Activated CD4-positive, alpha-beta T cell treated with anti-CD3 and anti-CD28 coated beads for 4 hours (primary cell): ENCODE results near the gene BAAT.
A peak's percentile ranks its signal among the peaks of the same experiment; 100 is the strongest.

Experiments used
- DNase-seq, 2 donors: peaks; one replicate each; pipeline ENCODE4 v3.0.0-alpha.2; 2020

Gene BAAT

DNA sequence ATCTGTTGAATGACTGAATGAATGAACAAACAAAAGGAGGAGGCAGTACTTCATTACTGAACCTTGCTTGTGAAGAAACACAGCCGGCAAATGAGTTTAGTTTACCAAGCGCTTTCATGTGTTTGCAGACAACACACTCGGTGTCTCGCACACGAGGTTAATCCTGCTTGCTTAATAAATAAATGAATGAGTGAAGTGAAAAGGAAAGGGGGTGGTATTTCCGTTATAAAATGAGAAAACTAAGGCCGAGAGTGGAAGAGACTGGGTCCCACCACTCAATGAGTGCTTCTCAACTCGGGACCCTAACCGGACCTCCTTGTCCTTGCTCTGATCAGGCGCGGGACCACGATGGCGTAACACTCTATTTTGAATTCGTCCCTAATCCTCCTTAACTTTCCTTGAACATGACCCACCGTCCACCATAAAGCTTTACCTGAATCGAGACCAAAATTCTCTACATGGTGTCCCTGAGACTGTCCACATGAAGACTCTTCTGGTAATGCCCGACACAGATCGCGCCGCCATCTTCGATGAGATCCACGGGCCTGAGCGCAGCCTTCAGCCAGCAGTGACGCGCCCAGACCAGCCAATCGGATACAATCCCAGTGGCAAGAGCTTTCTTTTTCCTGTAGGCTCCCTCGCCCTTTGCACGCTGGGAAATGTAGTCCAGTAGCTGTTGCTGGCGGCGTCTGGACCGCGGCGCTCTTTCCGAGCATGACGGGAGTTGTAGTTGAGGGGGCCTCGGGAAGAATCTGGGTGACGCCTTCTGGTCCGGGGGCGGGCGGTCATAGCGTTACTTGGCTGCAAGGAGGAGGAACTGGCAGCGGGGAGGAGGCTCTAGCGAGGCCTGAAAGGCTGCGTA, 13.5 kb upstream of the BAAT start, which contains the start of the genes MRPL50 and ZNF189:
MRPL50 (minus strand) TSS at position 551 of the 862 bp plus-strand sequence; CDS start at position 525, 26 bp downstream.
ZNF189 (plus strand) TSS at position 784 of the 862 bp plus-strand sequence. CDS start 306 bp downstream, outside the sequence.
- peak; percentile 94 to 97 for DNase-seq

DNA sequence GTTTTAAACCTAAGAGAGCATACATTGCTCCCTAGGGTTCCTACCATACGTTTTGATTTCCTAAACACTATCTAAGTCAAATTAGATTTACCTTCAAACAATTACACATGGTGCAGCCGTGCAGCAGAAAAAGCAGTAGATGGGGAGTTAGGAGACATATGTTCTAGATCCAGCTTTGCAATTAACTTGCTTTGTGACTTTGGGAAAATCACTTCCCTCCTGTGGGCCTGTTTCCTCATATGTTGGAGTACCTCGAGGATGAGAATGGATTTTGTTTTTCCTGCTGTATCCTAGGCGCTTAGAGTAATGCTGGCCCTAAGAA, 12.9 kb upstream of the BAAT start:
- DNase-seq, result no peak

DNA sequence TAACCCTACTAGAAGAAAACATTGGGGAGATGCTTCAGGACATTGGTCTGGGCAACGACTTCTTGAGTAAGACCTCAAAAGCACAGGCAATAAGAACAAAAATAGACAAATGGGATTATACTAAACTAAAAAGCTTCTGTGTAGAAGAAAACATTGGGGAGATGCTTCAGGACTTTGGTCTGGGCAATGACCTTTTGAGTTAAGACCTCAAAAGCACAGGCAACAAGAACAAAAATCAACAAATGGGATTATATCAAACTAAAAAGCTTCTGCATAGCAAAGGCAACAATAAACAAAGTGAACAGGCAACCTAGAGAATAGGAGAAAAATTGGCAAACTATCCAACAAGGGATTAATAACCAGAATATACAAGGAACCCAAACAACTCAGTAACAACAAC, 9.9 kb upstream of the BAAT start:
- no peak for DNase-seq

DNA sequence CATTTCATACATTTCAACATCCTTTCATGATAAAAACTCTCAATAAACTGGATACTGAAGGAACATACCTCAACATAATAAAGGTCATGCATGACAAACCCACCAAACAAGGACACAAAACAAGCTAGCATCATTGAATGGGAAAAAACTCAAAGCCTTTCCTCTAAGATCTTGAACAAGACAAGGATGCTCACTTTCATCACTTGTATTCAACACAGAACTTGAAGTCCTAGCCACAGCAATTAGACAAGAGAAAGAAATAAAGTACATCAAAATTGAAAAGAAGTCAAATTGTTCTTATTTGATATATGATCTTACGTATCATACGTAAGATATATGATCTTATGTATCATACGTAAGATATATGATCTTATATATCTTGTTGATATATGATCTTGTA, 8.3 kb upstream of the BAAT start:
- DNase-seq, result no peak

DNA sequence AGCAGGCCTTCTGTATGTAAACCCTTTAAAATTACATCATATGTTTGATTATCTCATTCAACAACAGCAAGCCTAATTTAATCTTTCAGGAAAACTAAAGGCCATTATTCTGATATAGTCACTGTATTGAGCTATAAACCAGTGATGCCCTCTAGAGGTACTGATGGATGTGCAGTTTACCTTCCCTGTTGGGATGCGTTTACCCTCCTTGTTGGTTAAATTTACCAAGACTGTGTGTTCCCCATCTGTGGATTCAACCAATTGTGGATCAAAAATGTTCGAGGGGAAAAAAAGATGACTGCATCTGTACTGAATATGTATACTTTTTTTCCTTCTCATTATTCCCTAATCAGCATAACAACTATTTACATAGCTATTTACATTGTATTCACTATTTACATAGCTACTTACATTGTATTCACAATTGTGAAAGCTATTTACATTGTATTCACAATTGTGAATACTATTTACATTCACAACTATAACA, 3.7 kb upstream of the BAAT start:
- no peak for DNase-seq

DNA sequence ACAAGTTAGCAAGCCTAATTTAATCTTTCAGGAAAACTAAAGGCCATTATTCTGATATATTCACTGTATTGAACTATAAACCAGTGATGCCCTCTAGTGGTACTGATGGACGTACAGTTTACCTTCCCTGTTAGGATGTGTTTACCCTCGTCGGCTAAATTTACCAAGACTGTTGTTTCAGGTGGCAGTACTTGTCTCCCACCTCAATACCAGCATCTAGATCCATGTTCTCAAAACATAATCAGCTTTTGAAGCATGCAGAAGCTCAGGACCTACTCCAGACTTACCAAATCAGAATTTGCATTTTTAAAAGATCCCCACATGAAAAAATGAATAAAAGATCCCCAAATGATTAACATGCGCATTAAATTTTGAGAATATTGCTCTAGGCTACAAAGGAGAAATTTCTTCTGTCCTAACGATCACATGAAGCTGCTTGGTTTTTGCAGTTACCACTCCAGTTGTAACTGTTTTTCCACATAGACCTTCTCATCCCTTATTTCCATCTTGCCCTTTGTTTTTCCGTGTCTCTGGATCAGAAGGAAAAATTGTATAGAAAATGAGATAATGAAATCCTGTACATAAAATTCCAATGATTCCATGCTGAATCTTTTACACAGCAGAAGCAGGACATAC, 3.2 kb upstream of the BAAT start:
- DNase-seq, result peak in 1 of 2 donors; percentile 9

DNA sequence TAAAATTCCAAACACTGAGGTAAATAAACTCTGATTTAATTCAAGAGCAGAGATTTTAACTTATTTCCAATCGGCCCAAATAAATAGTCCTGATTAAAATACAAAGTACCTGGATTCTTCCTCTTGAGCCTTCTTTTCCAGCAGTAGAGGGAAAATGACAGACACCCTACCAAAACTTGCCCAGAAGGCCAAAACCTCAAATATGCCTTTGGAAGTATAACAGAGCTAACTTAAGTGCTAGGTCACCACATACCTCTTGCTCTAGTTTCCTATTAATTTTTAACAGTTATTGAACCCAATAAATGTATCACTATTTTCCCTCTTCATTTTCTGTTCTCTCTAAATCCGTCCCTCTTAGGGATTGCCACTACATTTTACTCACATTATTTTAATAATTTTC, 1.4 kb downstream of the BAAT start:
- DNase-seq, result no peak

DNA sequence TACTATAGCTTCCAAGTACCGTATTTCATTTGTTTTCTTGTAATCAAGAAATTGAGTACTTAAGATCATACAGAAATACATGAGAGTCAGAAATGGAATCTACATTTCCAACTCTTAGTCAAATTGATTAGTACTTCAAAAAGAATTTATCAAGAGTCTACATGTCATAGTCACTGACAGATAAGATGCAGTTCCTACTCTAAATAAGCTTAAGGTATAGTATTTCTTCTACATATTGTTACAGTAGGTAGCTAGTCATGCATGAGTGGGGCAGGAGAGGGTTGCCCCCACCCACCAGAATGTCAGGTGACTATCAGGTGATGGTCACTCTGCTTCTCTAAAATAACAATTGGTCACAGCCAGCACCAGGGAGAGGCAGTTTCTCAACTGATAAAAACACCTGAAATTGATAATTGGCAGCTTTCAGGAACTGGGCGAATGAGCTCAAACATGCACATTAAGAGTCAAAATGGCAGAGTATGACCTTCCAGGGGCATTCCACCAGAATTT, 2.9 kb downstream of the BAAT start:
- DNase-seq, result no peak

DNA sequence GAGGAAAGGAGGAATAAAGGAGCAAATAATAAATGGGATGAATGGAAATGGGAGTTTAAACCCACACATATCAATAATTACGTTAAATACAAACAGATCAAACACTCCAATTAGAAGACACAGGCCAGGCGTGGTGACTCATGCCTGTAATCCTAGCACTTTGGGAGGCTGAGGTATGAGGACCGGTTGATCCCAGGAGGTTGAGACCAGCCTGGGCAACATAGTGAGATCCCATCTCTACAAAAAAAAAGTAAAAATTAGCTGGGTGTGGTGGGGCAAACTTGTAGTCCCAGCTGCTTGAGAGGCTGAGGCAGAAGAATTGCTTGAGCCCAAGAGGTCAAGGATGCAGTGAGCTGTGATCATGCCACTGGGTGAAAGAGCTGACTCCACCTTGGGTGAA, 3.7 kb downstream of the BAAT start:
- DNase-seq, result no peak

DNA sequence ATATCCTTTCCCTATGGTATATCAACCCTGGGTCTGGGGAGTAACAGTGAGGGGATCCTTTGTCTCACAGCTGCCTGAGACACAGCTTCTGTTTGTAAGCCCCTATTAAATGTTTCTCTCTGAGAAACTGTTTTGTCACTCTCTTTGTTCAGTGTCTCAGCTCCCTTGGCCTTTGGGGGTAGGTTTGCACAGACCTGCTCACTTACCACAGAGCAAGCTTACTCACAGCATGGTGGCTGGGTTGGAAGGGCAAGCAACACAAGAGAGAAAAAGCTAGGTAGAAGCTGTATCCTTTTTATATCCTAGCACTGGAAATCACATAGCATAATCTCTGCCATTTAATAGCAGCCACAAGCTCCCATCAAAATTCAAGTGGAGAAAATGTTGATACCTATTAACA, 4.5 kb downstream of the BAAT start:
- DNase-seq, result no peak

DNA sequence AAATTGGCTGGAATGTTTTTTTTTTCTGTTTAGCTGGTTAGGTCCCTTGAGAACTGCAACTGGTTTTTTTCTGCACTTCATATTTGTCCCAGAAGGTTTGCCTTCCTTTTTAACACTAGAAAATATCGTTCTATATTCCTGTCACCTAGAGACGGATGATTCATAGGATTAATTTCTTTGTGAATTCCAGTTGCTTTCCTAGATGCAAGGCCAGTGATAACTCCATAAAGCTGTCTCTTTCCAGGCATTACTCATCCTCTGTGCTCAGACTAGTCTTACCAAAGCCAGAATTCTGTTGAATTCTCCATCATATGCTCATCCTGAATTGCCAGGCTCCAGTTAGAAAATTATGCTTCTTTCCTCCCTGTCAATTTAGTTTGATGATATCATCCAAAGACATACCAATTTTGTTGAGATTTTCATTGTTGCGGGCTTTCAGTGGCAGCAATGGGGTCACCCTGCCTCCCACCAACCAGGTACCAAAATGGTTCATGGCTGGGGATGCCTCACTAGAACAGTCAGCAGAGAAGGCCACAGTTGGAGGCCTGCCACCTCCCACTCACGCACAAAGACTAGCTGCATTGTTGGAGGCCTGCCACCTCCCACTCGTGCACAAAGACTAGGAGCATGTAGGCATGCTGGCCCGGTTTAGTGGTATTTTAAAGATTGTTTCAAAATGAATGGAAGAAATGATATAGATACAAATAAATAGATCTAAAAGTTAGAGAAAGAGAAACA, 8.5 kb downstream of the BAAT start:
- DNase-seq, result no peak

DNA sequence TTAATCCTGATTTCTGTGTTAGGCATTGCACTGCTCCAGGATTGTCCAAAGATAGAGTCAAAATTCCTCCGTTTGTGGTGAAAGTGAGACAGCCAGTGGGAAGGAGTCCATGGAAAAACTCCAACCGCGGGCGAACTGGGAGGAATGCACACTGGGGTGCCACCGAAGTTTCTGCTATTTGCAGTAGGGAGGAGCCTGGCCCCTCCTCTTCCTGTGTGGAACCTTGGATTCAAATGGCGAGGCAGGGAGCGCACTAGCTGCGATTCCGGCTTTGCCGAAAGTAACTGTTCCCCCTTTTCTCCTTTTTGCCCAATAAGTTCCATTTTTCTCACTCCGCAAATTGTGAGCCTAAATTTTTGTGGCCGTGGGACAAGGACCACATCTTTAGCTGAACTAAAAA, 9.3 kb downstream of the BAAT start:
- DNase-seq, result no peak

DNA sequence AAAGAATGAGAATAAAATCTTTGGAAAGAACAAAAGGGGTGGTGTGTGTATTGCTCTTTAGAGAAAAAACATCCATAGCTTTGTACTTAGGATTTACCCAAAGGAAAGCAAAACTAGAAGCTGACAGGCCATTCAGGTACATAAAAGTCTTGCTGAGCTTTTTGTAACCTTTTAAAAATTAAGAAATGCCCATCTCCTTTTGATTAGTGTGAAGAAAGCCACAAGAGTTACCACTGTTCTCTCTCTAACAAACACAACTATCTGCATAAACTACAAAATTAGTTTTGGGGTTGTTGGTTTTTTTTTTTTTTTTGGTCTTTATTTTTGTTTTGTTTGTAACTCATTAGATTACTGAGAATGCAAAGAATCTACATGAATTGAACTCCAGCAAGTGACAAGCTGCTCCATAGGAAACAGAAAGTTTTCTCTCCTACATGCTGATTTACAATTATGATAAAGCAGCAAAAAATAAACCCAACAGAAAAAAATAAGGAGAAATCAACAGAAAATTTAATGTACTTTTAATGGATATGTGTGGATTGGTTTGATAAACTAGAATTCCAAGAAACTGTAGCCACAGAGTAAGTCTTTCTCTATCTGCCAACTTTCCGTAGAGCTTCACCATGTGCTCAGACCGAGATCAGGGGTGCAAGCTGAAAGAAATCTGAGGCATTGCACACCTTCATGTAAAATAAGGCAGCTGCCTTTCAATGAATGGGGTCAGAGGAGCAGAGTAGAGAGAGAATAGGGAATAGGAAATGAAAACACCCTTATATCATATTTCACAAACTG, 12.3 kb downstream of the BAAT start:
- no peak for DNase-seq

DNA sequence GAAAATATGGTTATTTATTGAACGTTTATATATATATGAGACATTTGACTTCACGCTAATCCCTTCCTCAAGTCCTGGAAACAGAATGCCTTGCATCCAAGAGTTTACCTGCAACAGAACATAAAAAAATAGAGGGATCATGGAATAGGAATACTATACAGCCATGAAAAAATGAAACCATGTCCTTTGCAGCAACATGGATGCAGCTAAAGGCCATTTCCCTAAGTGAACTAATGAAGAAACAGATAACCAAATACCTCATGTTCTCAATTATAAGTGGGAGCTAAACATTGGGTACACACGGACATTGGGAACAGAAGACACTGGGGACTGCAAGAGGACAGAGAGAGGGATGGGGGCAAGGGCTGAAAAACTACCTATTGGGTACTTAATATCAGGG, 13.0 kb downstream of the BAAT start:
- no peak for DNase-seq

DNA sequence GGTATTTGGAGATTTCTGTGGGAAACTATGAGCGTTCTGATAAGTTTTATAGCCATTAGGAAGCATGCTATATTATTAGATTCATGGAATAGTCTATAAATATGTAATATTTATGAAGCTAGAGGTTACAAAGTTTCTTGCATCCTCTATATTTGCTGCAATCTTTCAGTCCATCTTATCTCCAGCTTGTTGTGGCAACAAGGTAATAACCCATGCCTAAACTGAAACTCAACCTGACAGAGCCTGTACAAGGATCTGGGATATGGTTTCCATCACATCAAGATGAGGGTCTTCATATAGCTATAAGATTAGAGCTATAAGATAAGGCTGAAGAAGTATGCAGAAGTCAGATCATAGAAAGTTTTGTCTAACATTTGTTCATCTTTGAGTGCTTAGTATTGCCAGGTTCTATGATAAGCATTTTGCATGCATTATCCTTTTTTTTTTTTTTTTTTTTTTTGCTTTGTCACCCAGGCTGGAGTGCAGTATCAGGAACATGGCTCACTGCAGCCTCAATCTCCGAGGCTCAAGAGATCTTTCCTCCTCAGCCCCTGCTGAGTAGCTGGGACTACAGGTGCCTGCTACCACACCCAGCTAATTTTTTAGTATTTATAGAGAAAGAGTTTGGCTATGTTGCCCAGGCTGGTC, 14.8 kb downstream of the BAAT start:
- no peak for DNase-seq

DNA sequence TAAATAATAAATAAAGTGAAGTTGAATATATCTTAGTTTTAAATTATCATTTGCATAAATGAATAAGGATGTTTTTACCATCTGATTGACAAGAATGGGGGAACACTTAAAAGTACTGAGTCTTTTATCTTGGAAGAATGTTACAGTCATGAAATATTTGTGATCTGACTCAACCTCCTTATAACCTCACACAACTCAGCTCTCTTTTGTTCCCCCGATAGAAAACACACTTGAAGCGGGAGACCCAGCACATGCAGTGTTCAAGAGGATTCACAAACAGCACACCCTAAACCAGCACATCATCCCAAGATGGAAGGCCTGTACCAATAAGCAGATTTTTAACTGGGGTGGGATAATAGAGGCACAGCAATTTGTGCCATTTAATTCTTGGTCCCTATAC, 15.5 kb downstream of the BAAT start:
- DNase-seq, result no peak

DNA sequence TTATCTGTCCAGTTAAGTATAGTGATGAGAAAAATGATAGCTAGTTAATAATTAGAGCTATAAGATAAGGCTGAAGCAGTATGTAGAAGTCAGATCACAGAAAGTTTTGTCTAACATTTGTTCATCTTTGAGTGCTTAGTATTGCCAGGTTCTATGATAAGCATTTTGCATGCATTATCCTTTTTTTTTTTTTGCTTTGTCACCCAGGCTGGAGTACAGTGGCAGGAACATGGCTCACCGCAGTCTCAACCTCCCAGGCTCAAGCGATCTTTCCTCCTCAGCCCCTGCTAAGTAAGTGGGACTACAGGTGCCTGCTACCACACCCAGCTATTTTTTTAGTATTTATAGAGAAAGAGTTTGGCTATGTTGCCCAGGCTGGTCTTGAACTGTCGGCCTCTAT, 17.5 kb downstream of the BAAT start:
- DNase-seq, result no peak

DNA sequence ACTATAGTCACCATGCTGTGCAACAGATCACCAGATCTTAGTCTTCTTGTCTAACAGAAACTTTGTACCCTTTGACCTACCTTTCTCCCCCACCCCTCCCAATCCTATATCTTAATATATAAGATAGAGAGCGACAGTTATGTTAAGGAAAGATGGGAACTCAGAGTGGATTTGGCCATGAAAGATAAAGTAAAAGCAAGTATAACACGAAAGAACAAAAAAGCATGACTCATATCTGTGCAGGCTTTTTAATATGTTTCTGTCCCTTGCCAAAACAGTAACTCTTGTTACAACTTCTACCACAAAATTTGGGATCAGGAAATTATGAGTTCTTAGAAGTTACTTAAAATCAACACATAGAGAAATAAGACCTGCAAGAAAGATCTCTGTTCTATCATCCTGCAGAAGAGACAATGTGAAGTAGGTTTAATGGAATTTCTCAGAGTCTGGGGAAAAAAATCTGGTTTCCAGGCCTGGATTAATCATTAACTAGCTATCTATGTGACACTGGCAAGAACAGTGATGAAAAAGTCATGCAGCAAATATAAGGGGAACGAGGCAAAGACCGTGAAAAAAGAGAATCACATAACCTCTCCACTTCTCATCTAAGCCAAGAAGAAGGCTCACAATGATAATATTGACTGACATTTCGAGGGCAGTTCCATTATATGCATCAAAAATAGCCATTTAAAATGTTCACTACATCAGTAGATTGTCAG, 18.6 kb downstream of the BAAT start:
- DNase-seq, result no peak

DNA sequence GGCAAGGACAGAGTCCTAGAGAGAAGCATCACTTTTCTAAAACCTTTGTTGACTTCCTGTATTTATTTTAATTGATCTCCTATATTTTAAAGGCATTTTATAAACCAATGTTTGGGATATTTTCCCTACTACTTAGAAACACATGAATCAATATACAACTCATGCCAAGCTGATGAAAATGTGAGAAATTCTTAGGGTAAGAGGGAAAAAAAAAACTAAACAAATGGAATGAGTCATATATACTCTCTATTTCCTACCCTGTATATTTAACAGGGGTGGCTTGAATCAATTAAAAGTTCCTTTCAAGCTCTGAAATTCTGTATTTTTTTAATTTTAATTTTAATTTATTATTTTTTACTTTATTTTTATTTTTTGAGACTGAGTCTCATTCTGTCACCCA, 19.6 kb downstream of the BAAT start:
- no peak for DNase-seq

DNA sequence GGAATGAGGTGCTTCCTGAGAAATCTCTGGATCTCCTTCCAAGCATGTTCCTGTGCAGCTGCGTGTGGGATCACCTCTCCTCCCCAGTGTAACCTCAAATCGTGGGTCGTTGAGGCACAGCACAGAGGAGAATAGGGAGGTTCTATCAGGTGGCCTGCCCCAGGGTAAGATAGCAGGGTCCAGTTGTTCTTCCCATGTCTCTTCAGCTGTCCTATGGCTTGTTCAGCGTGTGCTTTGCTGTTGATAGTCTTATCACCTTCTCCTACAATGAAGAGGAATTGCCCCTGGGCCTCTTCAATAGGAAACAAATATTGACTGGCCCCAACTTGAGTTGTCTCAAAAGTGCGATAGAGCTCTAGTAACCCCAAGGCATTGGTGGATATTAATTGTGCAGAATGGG, 22.4 kb downstream of the BAAT start:
- DNase-seq, result no peak

DNA sequence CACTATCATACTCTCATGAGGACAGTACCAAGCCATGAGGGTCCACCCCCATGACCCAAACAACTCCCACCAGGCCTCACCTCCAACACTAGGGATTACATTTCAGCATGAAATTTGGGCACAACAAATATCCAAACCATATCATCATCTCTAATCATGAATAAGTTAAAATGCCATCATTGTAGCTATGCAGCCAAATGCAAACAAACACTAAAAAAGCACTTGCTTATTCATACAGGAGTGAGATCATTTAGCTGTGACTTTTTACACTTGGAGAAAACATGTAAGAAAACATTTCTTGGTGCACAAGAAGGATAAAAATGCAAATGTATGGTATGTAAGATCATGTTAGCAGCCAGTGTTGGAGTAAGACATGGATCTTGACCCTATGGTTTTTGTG, 24.2 kb downstream of the BAAT start:
- DNase-seq, result no peak
